Smooth muscle cell of bladder (primary cell): ENCODE results near the gene HINT3. TPM values are rescaled to one million over a fixed set of nuclear protein-coding genes. Genes with fewer than 3 reads are reported as not detected.

Source experiments
- total RNA-seq: library from RNA; depleted of rRNA; stranded (reverse); fragments of >200 nt; gene quantifications from 2 replicates; pipeline ENCODE4 v1.2.3, GENCODE V29; 2014

HINT3 gene
- total RNA-seq = 17.1 and 19.0 TPM in 2 replicates

GRCh38 chr6:125956506-125957390, at the start of gene HINT3:
HINT3 (plus strand) TSS chr6:125956770; CDS start chr6:125956978, 208 bp downstream.

GRCh38 chr6:125986301-125987025, 29.9 kb downstream of the HINT3 start, which contains the start of gene TRMT11:
TRMT11 (plus strand) TSS chr6:125986540; CDS start chr6:125986551, 11 bp downstream.

Other genes with a start within 250 kb of the HINT3 start
- gene HEY2, start 207.1 kb upstream of the HINT3 start, total RNA-seq = not detected in 2 replicates
- gene NCOA7, start 165.8 kb upstream of the HINT3 start, total RNA-seq = 78.8 and 87.9 TPM in 2 replicates
- gene TRMT11, start 29.8 kb downstream of the HINT3 start, total RNA-seq = 19.0 and 20.6 TPM in 2 replicates